ENCODE data around the gene MAL.

Gene MAL

GRCh38 chr2:94994914-94995552, 30.5 kb upstream of the MAL start:
- H3K36me3 ChIP-seq (replicated peaks): no peaks in the 10 kb centered on the region
- H3K27me3 ChIP-seq (replicated peaks): peaks cover 16% of the 10 kb centered on the region
- no peak overlapping the region for H3K4me3 ChIP-seq (ENCODE audit: low read depth, low read length)
- in situ Hi-C loops (cut with HindIII; ENCODE audit: low pct_ligation_motif_present, low sequenced_read_pairs): no loop called here
- no peak overlapping the region for H3K27ac ChIP-seq
- no peak for TF ChIP-seq CTCF (IDR thresholded peaks at IDR 0.05; ENCODE audit: low read depth, low read length, missing control alignments)
- no peak for DNase-seq

GRCh38 chr2:94995553-94996304, 29.8 kb upstream of the MAL start:
- no peak for TF ChIP-seq CTCF (IDR thresholded peaks at IDR 0.05; ENCODE audit: low read depth, low read length, missing control alignments)
- Histone ChIP-seq H3K27me3 (replicated peaks) (peaks cover 16% of the 10 kb centered on the region), H3K4me3 (ENCODE audit: low read depth, low read length) (no peak overlapping the region), H3K36me3 (replicated peaks) (no peaks in the 10 kb centered on the region), H3K27ac (no peak overlapping the region)
- DNase-seq: no peak
- in situ Hi-C loops (cut with HindIII; ENCODE audit: low pct_ligation_motif_present, low sequenced_read_pairs): no loop called here

DNA sequence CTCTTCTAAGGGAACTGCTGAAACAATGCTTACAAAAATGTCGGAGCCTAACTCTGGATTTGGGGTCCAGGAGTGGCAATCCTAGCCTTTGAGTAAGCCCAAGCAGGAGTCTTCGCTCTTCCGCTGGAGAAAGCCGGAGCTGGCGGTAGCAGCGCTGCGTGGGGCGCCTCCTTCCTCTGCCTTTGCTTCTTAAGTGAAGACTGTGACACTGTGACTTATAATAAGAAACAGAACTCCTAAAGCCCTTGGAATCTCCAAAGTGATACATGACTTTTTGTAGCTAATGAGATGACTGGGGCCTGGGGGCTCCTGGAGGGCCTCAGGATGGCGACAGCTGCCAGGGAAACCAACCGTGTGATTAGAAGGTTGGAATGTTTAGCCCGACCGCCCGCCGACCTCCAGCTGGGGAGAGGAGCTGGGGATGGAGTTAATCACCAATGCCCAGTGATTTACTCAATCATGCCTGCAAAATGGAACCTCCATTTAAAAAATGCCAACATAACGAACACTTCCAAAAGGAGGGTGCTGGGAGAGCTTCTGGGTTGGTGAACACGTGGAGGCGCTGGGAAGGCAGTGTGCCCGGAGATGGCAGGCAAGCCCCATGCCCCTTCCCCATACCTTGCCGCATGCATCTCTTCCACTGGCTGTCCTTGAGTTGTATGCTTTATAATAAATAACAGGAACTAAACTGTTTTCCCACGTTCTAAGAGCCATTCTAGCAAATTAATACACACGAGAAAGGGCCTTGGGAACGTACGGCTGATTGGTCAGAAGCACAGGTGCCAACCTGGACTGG, 29.0 kb upstream of the MAL start:
- no peak overlapping the region for H3K4me3 ChIP-seq (ENCODE audit: low read depth, low read length)
- in situ Hi-C loops (cut with HindIII; ENCODE audit: low pct_ligation_motif_present, low sequenced_read_pairs): no loop called here
- TF ChIP-seq CTCF (IDR thresholded peaks at IDR 0.05; ENCODE audit: low read depth, low read length, missing control alignments): no peak
- DNase-seq: no peak
- H3K27me3 ChIP-seq (replicated peaks): peaks cover 16% of the 10 kb centered on the region
- no peak overlapping the region for H3K27ac ChIP-seq
- H3K36me3 ChIP-seq (replicated peaks): no peaks in the 10 kb centered on the region

DNA sequence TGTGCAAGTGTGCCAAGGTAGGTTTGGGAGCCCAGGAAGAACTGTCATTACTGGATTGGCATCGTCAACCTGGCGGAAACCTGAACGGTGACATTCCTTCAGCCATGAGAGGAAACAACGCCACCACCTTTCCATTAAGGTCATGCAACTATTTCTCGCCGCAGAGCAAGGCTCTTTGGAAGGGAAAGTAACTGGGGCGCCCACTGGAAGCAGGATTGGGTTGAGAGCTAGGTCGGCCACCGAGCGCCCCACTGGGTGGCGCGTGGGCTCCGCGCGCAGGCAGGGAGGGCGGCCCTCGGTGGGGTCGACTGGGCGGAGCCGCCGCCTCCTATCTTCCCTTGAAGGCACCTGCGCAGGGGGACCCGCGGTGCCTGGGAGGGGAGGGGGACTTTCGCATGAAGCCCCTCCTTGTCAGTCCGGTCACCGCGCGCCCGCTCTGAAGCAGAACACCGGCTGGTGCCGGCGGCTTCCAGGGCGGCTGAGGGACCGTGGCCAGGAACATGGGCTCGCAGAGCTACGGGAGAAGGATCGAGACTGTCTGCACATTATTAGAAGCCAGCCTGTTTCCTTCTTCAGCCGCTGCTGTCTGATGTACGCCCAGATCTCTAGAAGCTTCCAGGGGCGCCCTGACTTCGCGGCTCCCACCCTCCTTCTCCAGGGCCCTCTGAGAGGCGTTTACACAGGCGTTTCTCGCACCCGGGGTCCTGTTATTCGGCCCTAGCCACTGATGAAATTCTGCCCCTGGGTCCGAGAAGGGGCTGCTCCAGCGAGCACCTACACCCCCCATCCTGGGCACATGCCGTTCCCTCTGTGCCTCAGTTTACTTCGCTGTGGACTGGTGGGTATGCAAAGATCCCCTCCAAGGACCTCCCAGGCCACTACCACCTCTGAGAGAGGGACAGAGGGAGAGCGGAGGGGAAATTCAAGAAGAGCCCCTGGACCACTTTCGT, 27.3 kb upstream of the MAL start:
- Histone ChIP-seq H3K27ac (no peak overlapping the region), H3K4me3 (ENCODE audit: low read depth, low read length) (no peak overlapping the region), H3K27me3 (replicated peaks) (peaks cover 16% of the 10 kb centered on the region), H3K36me3 (replicated peaks) (no peaks in the 10 kb centered on the region)
- in situ Hi-C loops (cut with HindIII; ENCODE audit: low pct_ligation_motif_present, low sequenced_read_pairs): no loop called here
- no peak for TF ChIP-seq CTCF (IDR thresholded peaks at IDR 0.05; ENCODE audit: low read depth, low read length, missing control alignments)
- DNase-seq: no peak

GRCh38 chr2:94999431-94999883, 26.1 kb upstream of the MAL start:
- in situ Hi-C loops (cut with HindIII; ENCODE audit: low pct_ligation_motif_present, low sequenced_read_pairs): no loop called here
- Histone ChIP-seq H3K36me3 (replicated peaks) (no peaks in the 10 kb centered on the region), H3K27ac (no peak overlapping the region), H3K27me3 (replicated peaks) (peaks cover 16% of the 10 kb centered on the region), H3K4me3 (ENCODE audit: low read depth, low read length) (no peak overlapping the region)
- no peak for DNase-seq
- TF ChIP-seq CTCF (IDR thresholded peaks at IDR 0.05; ENCODE audit: low read depth, low read length, missing control alignments): no peak
